SK-N-MC (cell line): ENCODE measurements around the gene NAV1.

Source experiments
- DNase-seq: peaks from one replicate; pipeline ENCODE4 v3.0.0-alpha.2; 2011; ENCODE audit warnings: low read depth, low spot score
- H3K27ac ChIP-seq: fragments of 200-600 bp; sonication (generic); 2 replicates; pipeline ENCODE4 v1.5.1; 2016; ENCODE audit warnings: mixed run types
- H3K36me3 ChIP-seq: fragments of 200-600 bp; sonication (generic); 2 replicates; pipeline ENCODE4 v1.6.1; 2017; ENCODE audit warnings: antibody characterized with exemption, low read length, mixed read lengths; ENCODE audit not compliant: insufficient read depth
- H3K4me3 ChIP-seq: fragments of 200-600 bp; sonication (generic); 2 replicates; pipeline ENCODE4 v1.5.1; 2016
- H3K9ac ChIP-seq: fragments of 200-600 bp; sonication (generic); 2 replicates; pipeline ENCODE4 v1.8.0; 2017; ENCODE audit warnings: mixed run types, mixed read lengths; ENCODE audit not compliant: insufficient read length
- H3K9me3 ChIP-seq: fragments of 200-600 bp; sonication (generic); 2 replicates; pipeline ENCODE4 v1.6.1; 2017; ENCODE audit warnings: low read depth, mild to moderate bottlenecking, antibody characterized with exemption, low read length, moderate library complexity, mixed read lengths
- EZH2 ChIP-seq: fragments of 200-600 bp; sonication (generic); IDR thresholded peaks from one replicate; pipeline ENCODE4 v1.6.1; 2017; ENCODE audit warnings: antibody characterized with exemption
- FOXP2 ChIP-seq: optimal IDR thresholded peaks from 2 replicates; pipeline ENCODE3; 2011; ENCODE audit warnings: mild to moderate bottlenecking, moderate library complexity; ENCODE audit not compliant: insufficient read depth; ENCODE audit errors: extremely low read length, control extremely low read depth
- POLR2AphosphoS5 ChIP-seq: IDR thresholded peaks from 2 replicates; pipeline ENCODE4 v1.6.1; 2012; ENCODE audit warnings: mild to moderate bottlenecking, low read depth, low read length, borderline replicate concordance

NAV1 gene

GRCh38 chr1:201495551-201496295 is 43.2 kb upstream of the NAV1 start:
- no peak for DNase-seq
- peaks cover 44% of the 10 kb centered on the region for H3K36me3 ChIP-seq
- H3K4me3 ChIP-seq: no peak overlapping the region
- H3K9me3 ChIP-seq: no peaks in the 10 kb centered on the region
- no peak for TF ChIP-seq POLR2AphosphoS5
- no peak for TF ChIP-seq FOXP2
- no peak for TF ChIP-seq EZH2
- no peak overlapping the region for H3K9ac ChIP-seq
- no peak overlapping the region for H3K27ac ChIP-seq

GRCh38 chr1:201496296-201496690 is 42.6 kb upstream of the NAV1 start:
- TF ChIP-seq EZH2 (no peak), POLR2AphosphoS5 (no peak), FOXP2 (no peak)
- Histone ChIP-seq H3K4me3 (no peak overlapping the region), H3K27ac (no peak overlapping the region), H3K36me3 (peaks cover 43% of the 10 kb centered on the region), H3K9me3 (no peaks in the 10 kb centered on the region), H3K9ac (no peak overlapping the region)
- no peak for DNase-seq

GRCh38 chr1:201497935-201498509 is 40.9 kb upstream of the NAV1 start:
- no peak for DNase-seq
- Histone ChIP-seq H3K9me3 (no peaks in the 10 kb centered on the region), H3K9ac (no peak overlapping the region), H3K36me3 (peaks cover 38% of the 10 kb centered on the region), H3K27ac (no peak overlapping the region), H3K4me3 (no peak overlapping the region)
- TF ChIP-seq EZH2 (no peak), POLR2AphosphoS5 (no peak), FOXP2 (no peak)

- Histone ChIP-seq H3K9ac (no peak overlapping the region), H3K27ac (no peak overlapping the region), H3K9me3 (no peaks in the 10 kb centered on the region), H3K4me3 (no peak overlapping the region), H3K36me3 (peaks cover 33% of the 10 kb centered on the region)
- no peak for DNase-seq
- TF ChIP-seq EZH2 (no peak), FOXP2 (no peak), POLR2AphosphoS5 (no peak)
Observed at GRCh38 chr1:201498621-201499020, 40.3 kb upstream of the NAV1 start.

- Histone ChIP-seq H3K4me3 (no peak overlapping the region), H3K27ac (no peak overlapping the region), H3K9me3 (no peaks in the 10 kb centered on the region), H3K36me3 (peaks cover 27% of the 10 kb centered on the region), H3K9ac (no peak overlapping the region)
- TF ChIP-seq FOXP2: no peak
- TF ChIP-seq EZH2: no peak
- no peak for TF ChIP-seq POLR2AphosphoS5
- DNase-seq: no peak
Observed at GRCh38 chr1:201499191-201499590, 39.7 kb upstream of the NAV1 start.

- H3K9ac ChIP-seq: no peak overlapping the region
- TF ChIP-seq POLR2AphosphoS5 (no peak), EZH2 (no peak), FOXP2 (no peak)
- H3K27ac ChIP-seq: no peak overlapping the region
- H3K4me3 ChIP-seq: no peak overlapping the region
- DNase-seq: no peak
- no peaks in the 10 kb centered on the region for H3K9me3 ChIP-seq
- peaks cover 18% of the 10 kb centered on the region; the same call in 1 of the 2 replicates for H3K36me3 ChIP-seq
Observed at GRCh38 chr1:201499795-201500669, 38.9 kb upstream of the NAV1 start.

GRCh38 chr1:201500670-201501120 is 38.2 kb upstream of the NAV1 start:
- Histone ChIP-seq H3K27ac (no peak overlapping the region), H3K36me3 (peaks cover 12% of the 10 kb centered on the region; the same call in 1 of the 2 replicates), H3K4me3 (no peak overlapping the region), H3K9me3 (no peaks in the 10 kb centered on the region), H3K9ac (no peak overlapping the region)
- no peak for DNase-seq
- TF ChIP-seq FOXP2 (no peak), POLR2AphosphoS5 (no peak), EZH2 (no peak)

- H3K27ac ChIP-seq: no peak overlapping the region
- no peak for DNase-seq
- H3K4me3 ChIP-seq: no peak overlapping the region
- no peak overlapping the region for H3K9ac ChIP-seq
- TF ChIP-seq POLR2AphosphoS5 (no peak), FOXP2 (no peak), EZH2 (no peak)
- no peaks in the 10 kb centered on the region for H3K9me3 ChIP-seq
- H3K36me3 ChIP-seq: peaks cover 7% of the 10 kb centered on the region; the same call in 1 of the 2 replicates
Observed at GRCh38 chr1:201501144-201501543, 37.8 kb upstream of the NAV1 start.
